ENCODE measurements around the gene PAQR4. TPM values are rescaled to one million over a fixed set of nuclear protein-coding genes. Genes with fewer than 3 reads are reported as not detected.
A peak's percentile ranks its signal among the peaks of the same experiment; 100 is the strongest.

The PAQR4 gene
- total RNA-seq, 4 donors from 2014 or later, result 4.2 to 14.6 (median 10.2) TPM

DNA sequence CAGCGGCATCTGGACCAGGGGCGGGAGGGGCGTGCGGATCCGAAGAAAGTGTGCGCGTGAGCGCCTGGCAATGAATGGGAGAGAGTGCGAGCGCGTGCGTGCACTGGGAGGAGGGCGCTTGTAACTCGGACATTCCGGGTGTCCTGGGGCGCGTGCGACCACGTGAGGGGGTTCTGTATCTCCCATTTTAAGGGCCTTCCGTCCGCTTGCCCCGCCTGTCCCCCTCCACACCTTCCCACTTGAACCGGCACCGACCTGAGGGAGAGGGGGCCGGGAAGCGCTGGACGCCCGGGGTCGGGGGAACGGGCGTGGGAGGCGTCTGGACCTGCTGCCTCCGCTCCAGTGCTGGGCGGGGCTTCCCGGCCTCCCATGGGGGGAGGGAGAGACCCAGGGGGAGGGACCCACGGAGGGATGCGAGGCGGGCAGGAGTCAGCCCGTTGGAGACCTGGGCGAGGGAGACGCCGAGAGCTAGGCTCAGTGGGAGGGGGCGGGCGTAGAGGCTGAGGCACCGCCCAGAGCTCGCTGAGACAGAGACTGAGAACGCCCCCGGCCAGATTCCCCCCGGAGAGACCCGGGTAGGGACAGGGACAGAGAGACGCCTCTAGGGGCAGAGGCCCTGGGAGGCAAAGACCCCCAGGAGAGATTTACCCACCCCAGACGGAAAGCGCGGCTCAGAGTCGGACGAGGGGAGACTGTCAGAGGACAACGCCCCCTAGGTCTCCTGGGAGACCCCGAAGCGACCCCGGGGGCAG lies 5.2 kb upstream of the PAQR4 start, which contains the start of gene KREMEN2:
Gene KREMEN2 (plus strand): TSS at position 553 of the 752 bp plus-strand sequence. CDS start 246 bp downstream, outside the sequence.
- DNase-seq (no peak), ATAC-seq (no peak)
- H3K4me1 ChIP-seq, result peaks cover 11 to 31% of the 10 kb centered on the region in 2 donors
- TF ChIP-seq POLR2A (IDR thresholded peaks at IDR 0.05), result no peak
- TF ChIP-seq, protein P1, sequence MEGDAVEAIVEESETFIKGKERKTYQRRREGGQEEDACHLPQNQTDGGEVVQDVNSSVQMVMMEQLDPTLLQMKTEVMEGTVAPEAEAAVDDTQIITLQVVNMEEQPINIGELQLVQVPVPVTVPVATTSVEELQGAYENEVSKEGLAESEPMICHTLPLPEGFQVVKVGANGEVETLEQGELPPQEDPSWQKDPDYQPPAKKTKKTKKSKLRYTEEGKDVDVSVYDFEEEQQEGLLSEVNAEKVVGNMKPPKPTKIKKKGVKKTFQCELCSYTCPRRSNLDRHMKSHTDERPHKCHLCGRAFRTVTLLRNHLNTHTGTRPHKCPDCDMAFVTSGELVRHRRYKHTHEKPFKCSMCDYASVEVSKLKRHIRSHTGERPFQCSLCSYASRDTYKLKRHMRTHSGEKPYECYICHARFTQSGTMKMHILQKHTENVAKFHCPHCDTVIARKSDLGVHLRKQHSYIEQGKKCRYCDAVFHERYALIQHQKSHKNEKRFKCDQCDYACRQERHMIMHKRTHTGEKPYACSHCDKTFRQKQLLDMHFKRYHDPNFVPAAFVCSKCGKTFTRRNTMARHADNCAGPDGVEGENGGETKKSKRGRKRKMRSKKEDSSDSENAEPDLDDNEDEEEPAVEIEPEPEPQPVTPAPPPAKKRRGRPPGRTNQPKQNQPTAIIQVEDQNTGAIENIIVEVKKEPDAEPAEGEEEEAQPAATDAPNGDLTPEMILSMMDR (IDR thresholded peaks at IDR 0.05 in 4 of 5, conservative IDR thresholded peaks at IDR 0.05 in 1 of 5), result no peak
- intact Hi-C loops (cut with DNase I; ENCODE audit: low total_unique reads), result no loop called here
- no peaks in the 10 kb centered on the region for H3K9me3 ChIP-seq
- H3K36me3 ChIP-seq, result no peaks in the 10 kb centered on the region
- H3K4me3 ChIP-seq, result peak within 1 kb of the TSS; percentile 0 to 41 (median 26)
- H3K27me3 ChIP-seq, result peaks cover 75 to 84% (median 79%) of the 10 kb centered on the region in 3 donors
- in situ Hi-C loops (cut with MboI; ENCODE audit: low sequenced_read_pairs in 4 of 4), result no loop called here
- H3K27ac ChIP-seq, result no peak within 1 kb of the TSS

GRCh38 chr16:2964475-2965336 lies 4.4 kb upstream of the PAQR4 start:
- Histone ChIP-seq H3K36me3 (no peaks in the 10 kb centered on the region), H3K27me3 (peaks cover 67 to 79% (median 79%) of the 10 kb centered on the region in 3 donors), H3K9me3 (no peaks in the 10 kb centered on the region), H3K27ac (no peak overlapping the region), H3K4me3 (peak overlapping the region; percentile 0 to 41 (median 22)), H3K4me1 (peaks cover 11 to 33% of the 10 kb centered on the region in 2 donors)
- intact Hi-C loops (cut with DNase I; ENCODE audit: low total_unique reads), result no loop called here
- ATAC-seq (no peak), DNase-seq (no peak)
- in situ Hi-C loops (cut with MboI; ENCODE audit: low sequenced_read_pairs in 4 of 4), result no loop called here
- TF ChIP-seq POLR2A (IDR thresholded peaks at IDR 0.05), result no peak
- TF ChIP-seq, protein P1 (IDR thresholded peaks at IDR 0.05 in 4 of 5, conservative IDR thresholded peaks at IDR 0.05 in 1 of 5), result no peak

DNA sequence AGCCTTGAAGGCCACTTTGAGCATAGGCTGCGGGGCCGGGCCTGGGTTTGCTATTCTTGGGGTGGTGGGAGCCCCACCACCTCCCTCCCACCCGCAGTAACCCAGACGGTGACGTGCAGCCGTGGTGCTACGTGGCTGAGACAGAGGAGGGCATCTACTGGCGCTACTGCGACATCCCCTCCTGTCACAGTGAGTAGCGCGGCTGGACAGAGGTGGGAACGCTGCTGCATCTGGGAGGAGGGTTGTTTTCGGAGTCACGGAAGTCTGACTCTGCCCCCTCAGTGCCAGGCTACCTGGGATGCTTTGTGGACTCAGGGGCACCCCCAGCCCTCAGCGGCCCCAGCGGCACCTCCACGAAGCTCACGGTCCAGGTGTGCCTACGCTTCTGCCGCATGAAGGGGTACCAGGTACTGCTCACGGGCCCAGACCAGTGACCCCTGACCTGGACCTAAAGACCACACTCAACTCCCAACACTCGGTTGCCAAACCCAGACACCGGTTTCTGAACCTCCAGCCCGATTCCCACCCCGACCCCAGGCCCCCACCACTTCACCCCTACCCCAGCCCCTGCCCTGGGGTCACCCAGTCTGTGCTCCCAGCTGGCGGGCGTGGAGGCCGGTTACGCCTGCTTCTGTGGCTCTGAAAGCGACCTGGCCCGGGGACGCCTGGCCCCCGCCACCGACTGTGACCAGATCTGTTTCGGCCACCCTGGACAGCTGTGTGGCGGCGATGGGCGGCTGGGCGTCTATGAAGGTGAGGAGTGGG lies 2.9 kb upstream of the PAQR4 start:
- in situ Hi-C loops (cut with MboI; ENCODE audit: low sequenced_read_pairs in 4 of 4), result no loop called here
- no peak for ATAC-seq
- intact Hi-C loops (cut with DNase I; ENCODE audit: low total_unique reads), result no loop called here
- TF ChIP-seq, protein P1 (IDR thresholded peaks at IDR 0.05 in 4 of 5, conservative IDR thresholded peaks at IDR 0.05 in 1 of 5), result no peak
- no peak for TF ChIP-seq POLR2A (IDR thresholded peaks at IDR 0.05)
- Histone ChIP-seq H3K27ac (no peak overlapping the region), H3K4me1 (peaks cover 16 to 45% of the 10 kb centered on the region in 2 donors), H3K27me3 (peaks cover 66 to 71% (median 69%) of the 10 kb centered on the region in 3 donors), H3K9me3 (no peaks in the 10 kb centered on the region), H3K36me3 (no peaks in the 10 kb centered on the region), H3K4me3 (peak overlapping the region in 2 of 4 donors; percentile 8 to 13)
- no peak for DNase-seq

DNA sequence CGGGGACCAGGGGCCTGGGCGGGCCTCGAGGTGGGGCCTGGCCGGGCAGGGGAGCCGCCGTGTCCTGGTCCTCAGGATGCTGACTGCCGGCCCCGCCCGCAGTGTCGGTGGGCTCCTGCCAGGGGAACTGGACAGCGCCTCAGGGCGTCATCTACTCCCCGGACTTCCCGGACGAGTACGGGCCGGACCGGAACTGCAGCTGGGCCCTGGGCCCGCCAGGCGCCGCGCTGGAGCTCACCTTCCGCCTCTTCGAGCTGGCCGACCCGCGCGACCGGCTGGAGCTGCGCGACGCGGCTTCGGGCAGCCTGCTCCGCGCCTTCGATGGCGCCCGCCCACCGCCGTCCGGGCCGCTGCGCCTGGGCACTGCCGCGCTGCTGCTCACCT lies 2.3 kb upstream of the PAQR4 start:
- no peak for DNase-seq
- H3K4me3 ChIP-seq, result peak overlapping the region in 2 of 4 donors; percentile 8 to 13
- peaks cover 16 to 45% of the 10 kb centered on the region in 2 donors for H3K4me1 ChIP-seq
- peaks cover 64 to 65% (median 65%) of the 10 kb centered on the region in 3 donors for H3K27me3 ChIP-seq
- intact Hi-C loops (cut with DNase I; ENCODE audit: low total_unique reads), result no loop called here
- no peaks in the 10 kb centered on the region for H3K9me3 ChIP-seq
- no peak overlapping the region for H3K27ac ChIP-seq
- H3K36me3 ChIP-seq, result no peaks in the 10 kb centered on the region
- in situ Hi-C loops (cut with MboI; ENCODE audit: low sequenced_read_pairs in 4 of 4), result no loop called here
- no peak for TF ChIP-seq POLR2A (IDR thresholded peaks at IDR 0.05)
- TF ChIP-seq, protein P1 (IDR thresholded peaks at IDR 0.05 in 4 of 5, conservative IDR thresholded peaks at IDR 0.05 in 1 of 5), result no peak
- ATAC-seq, result no peak

Data from gastrocnemius medialis (tissue), 4 donors.